ENCODE data around the gene MYLK.
"Not testable (repeated sequence)": the region's sequence is repeated elsewhere in the genome, so short reads cannot be mapped to it uniquely, and the experiment has no call there.

Gene MYLK

DNA sequence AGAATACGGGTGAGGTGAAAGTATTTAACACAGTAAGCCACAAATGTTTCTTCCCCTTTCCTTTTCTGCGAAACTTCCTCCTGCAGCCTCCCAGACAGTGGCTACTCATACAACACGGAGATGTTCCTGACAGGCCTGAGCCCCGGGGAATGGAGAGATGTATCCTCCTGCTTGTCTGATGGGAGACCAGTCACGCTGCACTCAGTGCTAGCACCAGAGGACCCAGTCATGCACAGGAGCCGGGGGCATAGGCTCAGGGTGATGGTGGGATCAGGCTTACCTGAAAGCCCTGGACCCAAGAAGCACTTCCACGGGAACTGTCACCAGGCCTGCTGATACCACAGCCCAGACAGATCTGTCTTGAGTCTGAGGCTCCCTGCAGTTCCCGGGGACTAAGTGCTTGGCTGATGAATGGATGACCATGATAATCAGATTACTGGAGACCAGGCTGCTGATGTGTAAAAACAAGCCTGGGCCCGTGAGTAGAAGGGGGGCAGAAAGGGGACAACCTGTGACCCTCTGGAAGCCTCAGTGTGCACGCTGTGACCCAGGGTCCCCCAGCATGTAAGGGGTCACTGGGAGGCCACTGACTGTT lies 162.9 kb downstream of the MYLK start:
- not testable (repeated sequence) for H3K4me1 ChIP-seq (ENCODE audit: control insufficient read depth in 2 of 2, insufficient read depth in 1 of 2, low read depth in 1 of 2, low read length in 2 of 2); H3K18ac ChIP-seq (ENCODE audit: low read length); H2BK120ac ChIP-seq (ENCODE audit: low read depth, low read length); H4K91ac ChIP-seq (ENCODE audit: low read depth, low read length, poor library complexity); H3K27ac ChIP-seq (replicated peaks; ENCODE audit: low read length); H3K36me3 ChIP-seq (replicated peaks in 1 of 2; ENCODE audit: control insufficient read depth in 2 of 2, insufficient read depth in 2 of 2, low read length in 2 of 2); H3K9ac ChIP-seq (ENCODE audit: low read depth, low read length, poor library complexity); H2AK5ac ChIP-seq (ENCODE audit: low read depth, low read length); H2BK12ac ChIP-seq (ENCODE audit: low read length); DNase-seq (ENCODE audit: low spot score); H2AFZ ChIP-seq (ENCODE audit: low read length); H3K14ac ChIP-seq (ENCODE audit: low read length); H3K4me2 ChIP-seq (ENCODE audit: insufficient read depth, low read length, poor library complexity, severe bottlenecking); H3K27me3 ChIP-seq (ENCODE audit: control insufficient read depth in 3 of 3, insufficient read depth in 3 of 3, low read depth in 1 of 3, low read length in 3 of 3); H3K79me1 ChIP-seq (ENCODE audit: low read depth, low read length); H3K4me3 ChIP-seq (ENCODE audit: low read length in 2 of 2); H2BK5ac ChIP-seq (ENCODE audit: low read length); H3K4ac ChIP-seq (ENCODE audit: low read length); H4K8ac ChIP-seq (ENCODE audit: low read depth, low read length); H3K23ac ChIP-seq (ENCODE audit: low read depth, low read length, poor library complexity); H2BK15ac ChIP-seq (ENCODE audit: low read length); H3K9me3 ChIP-seq (replicated peaks in 1 of 2; ENCODE audit: control insufficient read depth in 2 of 2, insufficient read depth in 1 of 2, low read depth in 1 of 2, low read length in 2 of 2)
- WGBS, 2 donors (ENCODE audit: extremely low coverage in 2 of 2, insufficient read length in 2 of 2, insufficient replicate concordance in 1 of 2), result no CpG with 5 or more reads among the region's 10 CpGs

DNA sequence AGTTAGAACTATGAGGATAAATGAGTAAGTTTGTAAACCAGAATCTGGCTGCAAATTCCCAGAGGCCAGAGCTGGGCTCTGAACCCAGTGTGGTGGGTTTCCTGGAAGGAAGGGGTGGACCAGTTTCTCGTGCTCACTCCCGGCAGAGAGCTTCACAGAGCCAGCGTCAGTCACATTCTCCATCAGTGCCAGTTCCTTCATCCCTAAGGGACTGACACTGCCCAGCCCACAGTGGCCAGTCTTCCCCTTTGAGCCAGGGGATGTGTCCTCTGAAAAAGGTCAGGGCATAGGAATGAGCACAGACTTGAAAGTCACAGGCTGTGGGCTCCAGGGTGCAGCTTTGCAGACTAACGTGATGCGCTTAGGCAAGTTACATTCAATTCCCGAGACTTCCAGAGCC lies 163.5 kb downstream of the MYLK start:
- Histone ChIP-seq H3K4me1 (ENCODE audit: control insufficient read depth in 2 of 2, insufficient read depth in 1 of 2, low read depth in 1 of 2, low read length in 2 of 2) (peaks cover 0 to 3% of the 10 kb centered on the region in 2 donors), H3K23ac (ENCODE audit: low read depth, low read length, poor library complexity) (no peak overlapping the region), H3K36me3 (replicated peaks in 1 of 2; ENCODE audit: control insufficient read depth in 2 of 2, insufficient read depth in 2 of 2, low read length in 2 of 2) (peaks cover 4 to 6% of the 10 kb centered on the region in 2 donors), H3K27ac (replicated peaks; ENCODE audit: low read length) (no peak overlapping the region), H3K9ac (ENCODE audit: low read depth, low read length, poor library complexity) (no peak overlapping the region), H4K8ac (ENCODE audit: low read depth, low read length) (no peak overlapping the region), H3K4ac (ENCODE audit: low read length) (no peak overlapping the region), H2BK5ac (ENCODE audit: low read length) (no peak overlapping the region), H3K79me1 (ENCODE audit: low read depth, low read length) (no peaks in the 10 kb centered on the region), H2AFZ (ENCODE audit: low read length) (no peak overlapping the region), H3K14ac (ENCODE audit: low read length) (no peak overlapping the region), H3K4me3 (ENCODE audit: low read length in 2 of 2) (no peak overlapping the region), H3K18ac (ENCODE audit: low read length) (no peak overlapping the region), H2BK15ac (ENCODE audit: low read length) (no peak overlapping the region), H3K4me2 (ENCODE audit: insufficient read depth, low read length, poor library complexity, severe bottlenecking) (no peak overlapping the region), H4K91ac (ENCODE audit: low read depth, low read length, poor library complexity) (no peak overlapping the region), H2AK5ac (ENCODE audit: low read depth, low read length) (no peak overlapping the region), H3K27me3 (ENCODE audit: control insufficient read depth in 3 of 3, insufficient read depth in 3 of 3, low read depth in 1 of 3, low read length in 3 of 3) (no peaks in the 10 kb centered on the region), H3K9me3 (replicated peaks in 1 of 2; ENCODE audit: control insufficient read depth in 2 of 2, insufficient read depth in 1 of 2, low read depth in 1 of 2, low read length in 2 of 2) (no peaks in the 10 kb centered on the region), H2BK12ac (ENCODE audit: low read length) (no peak overlapping the region), H2BK120ac (ENCODE audit: low read depth, low read length) (no peak overlapping the region)
- DNase-seq (ENCODE audit: low spot score), result no peak
- WGBS, 2 donors (ENCODE audit: extremely low coverage in 2 of 2, insufficient read length in 2 of 2, insufficient replicate concordance in 1 of 2), result no CpG with 5 or more reads among the region's 6 CpGs

DNA sequence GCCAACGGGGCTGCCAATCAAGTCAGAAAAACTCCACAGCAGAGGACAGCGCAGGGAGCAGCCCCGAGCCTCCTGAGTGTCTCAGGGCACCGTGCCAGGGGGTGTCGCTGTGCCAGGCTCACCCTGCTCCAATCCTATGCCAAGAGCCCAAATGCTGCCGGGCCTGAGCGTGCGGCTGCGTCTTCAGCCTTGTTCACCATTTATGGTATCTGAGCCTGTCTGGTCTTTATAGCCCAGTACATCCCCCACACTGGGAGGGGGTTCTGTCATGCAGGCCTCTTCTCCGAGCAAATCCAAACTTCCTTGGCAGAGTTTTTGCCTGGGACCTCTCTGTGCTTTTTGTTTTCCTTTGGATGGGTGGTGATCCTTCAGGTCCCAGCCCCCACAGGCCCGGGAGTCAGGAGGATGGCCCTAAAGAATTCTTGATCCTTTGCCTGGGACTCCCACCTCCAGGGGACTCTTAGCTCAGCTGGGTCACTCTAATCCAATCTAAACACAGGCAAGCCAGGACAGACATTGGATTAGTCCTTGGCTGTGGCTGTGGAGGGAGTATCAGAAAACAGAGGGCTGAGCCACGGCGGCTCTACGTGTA lies 164.2 kb downstream of the MYLK start:
- H2BK15ac ChIP-seq (ENCODE audit: low read length), result no peak overlapping the region
- no peak overlapping the region for H2BK12ac ChIP-seq (ENCODE audit: low read length)
- H3K9me3 ChIP-seq (replicated peaks in 1 of 2; ENCODE audit: control insufficient read depth in 2 of 2, insufficient read depth in 1 of 2, low read depth in 1 of 2, low read length in 2 of 2), result no peaks in the 10 kb centered on the region
- H2AK5ac ChIP-seq (ENCODE audit: low read depth, low read length), result peak overlapping the region; percentile 7
- no peak overlapping the region for H3K4me2 ChIP-seq (ENCODE audit: insufficient read depth, low read length, poor library complexity, severe bottlenecking)
- H4K8ac ChIP-seq (ENCODE audit: low read depth, low read length), result no peak overlapping the region
- DNase-seq (ENCODE audit: low spot score), result no peak
- no peak overlapping the region for H3K4ac ChIP-seq (ENCODE audit: low read length)
- H3K14ac ChIP-seq (ENCODE audit: low read length), result no peak overlapping the region
- no peaks in the 10 kb centered on the region for H3K27me3 ChIP-seq (ENCODE audit: control insufficient read depth in 3 of 3, insufficient read depth in 3 of 3, low read depth in 1 of 3, low read length in 3 of 3)
- peaks cover 4 to 5% of the 10 kb centered on the region in 2 donors for H3K36me3 ChIP-seq (replicated peaks in 1 of 2; ENCODE audit: control insufficient read depth in 2 of 2, insufficient read depth in 2 of 2, low read length in 2 of 2)
- no peak overlapping the region for H2BK5ac ChIP-seq (ENCODE audit: low read length)
- no peak overlapping the region for H3K9ac ChIP-seq (ENCODE audit: low read depth, low read length, poor library complexity)
- no peak overlapping the region for H4K91ac ChIP-seq (ENCODE audit: low read depth, low read length, poor library complexity)
- H2AFZ ChIP-seq (ENCODE audit: low read length), result no peak overlapping the region
- peaks cover 0 to 3% of the 10 kb centered on the region in 2 donors for H3K4me1 ChIP-seq (ENCODE audit: control insufficient read depth in 2 of 2, insufficient read depth in 1 of 2, low read depth in 1 of 2, low read length in 2 of 2)
- H3K4me3 ChIP-seq (ENCODE audit: low read length in 2 of 2), result no peak overlapping the region
- no peak overlapping the region for H3K23ac ChIP-seq (ENCODE audit: low read depth, low read length, poor library complexity)
- no peak overlapping the region for H3K27ac ChIP-seq (replicated peaks; ENCODE audit: low read length)
- WGBS, 2 donors (ENCODE audit: extremely low coverage in 2 of 2, insufficient read length in 2 of 2, insufficient replicate concordance in 1 of 2), result no CpG with 5 or more reads among the region's 14 CpGs
- H3K79me1 ChIP-seq (ENCODE audit: low read depth, low read length), result no peaks in the 10 kb centered on the region
- H2BK120ac ChIP-seq (ENCODE audit: low read depth, low read length), result no peak overlapping the region
- H3K18ac ChIP-seq (ENCODE audit: low read length), result peak overlapping the region; percentile 52

DNA sequence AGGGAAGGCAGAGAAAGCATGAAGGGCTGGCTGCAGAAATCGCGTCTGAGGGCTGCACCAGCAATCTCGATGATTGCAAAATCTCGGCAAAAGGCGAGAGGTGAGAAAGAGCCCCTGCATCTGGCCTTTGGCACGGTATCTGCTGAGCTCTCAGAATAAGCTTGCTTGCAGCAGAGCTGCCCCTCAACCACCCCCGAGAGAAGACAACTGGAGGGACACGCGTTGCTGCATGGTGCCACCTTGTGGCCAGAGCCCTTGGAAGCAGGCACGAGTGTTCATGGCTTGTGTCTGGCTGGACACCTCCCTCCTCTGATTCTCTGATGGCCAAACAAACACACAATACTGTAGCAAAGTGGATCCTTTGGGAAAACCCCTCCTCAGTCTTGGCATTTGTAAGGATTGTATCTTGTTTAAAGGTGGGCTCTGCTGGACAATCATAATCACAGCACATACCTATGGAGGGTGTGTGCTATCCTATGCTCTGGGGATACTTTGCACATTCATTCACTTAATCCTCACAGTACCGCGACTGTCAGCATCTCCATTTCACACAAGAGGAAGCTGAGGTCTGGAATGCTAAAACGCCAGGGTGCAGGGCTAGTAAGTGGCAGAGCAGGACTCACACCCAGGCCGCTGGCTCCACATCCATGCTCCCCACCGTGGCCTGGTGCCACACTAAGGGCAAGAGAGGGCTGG lies 164.9 kb downstream of the MYLK start:
- H3K4ac ChIP-seq (ENCODE audit: low read length); H3K4me1 ChIP-seq (ENCODE audit: control insufficient read depth in 2 of 2, insufficient read depth in 1 of 2, low read depth in 1 of 2, low read length in 2 of 2); H3K23ac ChIP-seq (ENCODE audit: low read depth, low read length, poor library complexity); H3K79me1 ChIP-seq (ENCODE audit: low read depth, low read length); H3K4me3 ChIP-seq (ENCODE audit: low read length in 2 of 2); H2BK120ac ChIP-seq (ENCODE audit: low read depth, low read length); H3K9ac ChIP-seq (ENCODE audit: low read depth, low read length, poor library complexity); H2BK12ac ChIP-seq (ENCODE audit: low read length); H4K91ac ChIP-seq (ENCODE audit: low read depth, low read length, poor library complexity); H3K27ac ChIP-seq (replicated peaks; ENCODE audit: low read length); H4K8ac ChIP-seq (ENCODE audit: low read depth, low read length); H3K14ac ChIP-seq (ENCODE audit: low read length); H3K18ac ChIP-seq (ENCODE audit: low read length); H3K4me2 ChIP-seq (ENCODE audit: insufficient read depth, low read length, poor library complexity, severe bottlenecking); H3K36me3 ChIP-seq (replicated peaks in 1 of 2; ENCODE audit: control insufficient read depth in 2 of 2, insufficient read depth in 2 of 2, low read length in 2 of 2); H2BK5ac ChIP-seq (ENCODE audit: low read length); H3K9me3 ChIP-seq (replicated peaks in 1 of 2; ENCODE audit: control insufficient read depth in 2 of 2, insufficient read depth in 1 of 2, low read depth in 1 of 2, low read length in 2 of 2); H2AK5ac ChIP-seq (ENCODE audit: low read depth, low read length); H2BK15ac ChIP-seq (ENCODE audit: low read length); H3K27me3 ChIP-seq (ENCODE audit: control insufficient read depth in 3 of 3, insufficient read depth in 3 of 3, low read depth in 1 of 3, low read length in 3 of 3): not testable (repeated sequence)
- H2AFZ ChIP-seq (ENCODE audit: low read length), result peak overlapping the region; percentile 21
- WGBS, 2 donors (ENCODE audit: extremely low coverage in 2 of 2, insufficient read length in 2 of 2, insufficient replicate concordance in 1 of 2), result no CpG with 5 or more reads among the region's 15 CpGs
- DNase-seq (ENCODE audit: low spot score), result peak; percentile 51

Data from neuronal stem cell (in vitro differentiated cells).